Measurements from ENCODE around the gene ELMOD1. TPM values are rescaled to one million over a fixed set of nuclear protein-coding genes. Genes with fewer than 3 reads are reported as not detected.

Gene ELMOD1
- total and polyA plus RNA-seq, 2 of the 4 experiments (the other 2 are of a cell fraction), result 0.18 to 0.29 TPM

DNA sequence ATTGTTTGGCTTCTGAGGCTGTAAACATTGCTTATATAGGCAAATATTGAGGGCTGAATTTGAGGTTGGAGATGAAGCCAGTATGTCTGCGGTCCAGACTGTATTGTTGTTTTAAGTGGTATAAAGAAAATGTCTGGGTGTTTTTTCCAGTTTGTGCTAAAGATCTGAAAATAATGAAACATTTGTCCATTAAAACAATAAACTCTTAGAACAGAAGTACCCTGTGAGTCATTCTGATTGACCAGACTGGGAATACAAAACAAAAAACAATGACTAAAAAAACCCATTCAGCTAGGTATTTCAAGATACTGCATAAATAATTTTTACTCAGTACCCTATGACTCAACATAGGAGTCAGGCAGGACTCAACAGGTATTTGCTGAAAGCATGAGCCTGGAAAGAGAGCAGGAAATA is 45.8 kb upstream of the ELMOD1 start:
- Histone ChIP-seq H2BK5ac (ENCODE audit: low read depth, low read length, poor library complexity, severe bottlenecking) (no peak overlapping the region), H3K4me3 (ENCODE audit: insufficient read depth, low read depth, low read length) (no peak overlapping the region), H4K5ac (ENCODE audit: low read depth, low read length) (no peak overlapping the region), H2BK15ac (ENCODE audit: low read depth, low read length) (no peak overlapping the region), H3K18ac (ENCODE audit: low read depth, low read length) (no peak overlapping the region), H4K8ac (ENCODE audit: low read depth in 2 of 2, low read length in 2 of 2) (no peak overlapping the region), H3K4ac (ENCODE audit: low read depth, low read length) (no peak overlapping the region), H3K4me2 (ENCODE audit: low read depth, low read length) (no peak overlapping the region; the same call in 1 of the 2 replicates), H3K14ac (replicated peaks; ENCODE audit: low read depth, low read length) (no peak overlapping the region), H2BK120ac (ENCODE audit: low read depth, low read length) (no peak overlapping the region), H2BK20ac (ENCODE audit: low read depth, low read length) (no peak overlapping the region), H3K4me1 (ENCODE audit: control insufficient read depth, insufficient read depth, low read length) (no peaks in the 10 kb centered on the region), H4K20me1 (ENCODE audit: insufficient read depth, low read length) (no peaks in the 10 kb centered on the region), H3K23ac (ENCODE audit: low read depth, low read length) (no peak overlapping the region), H3K9me3 (ENCODE audit: control insufficient read depth, insufficient read depth, low read length) (no peaks in the 10 kb centered on the region), H2AFZ (replicated peaks; ENCODE audit: low read length, poor library complexity) (no peak overlapping the region), H3K27me3 (ENCODE audit: control insufficient read depth, insufficient read depth, low read length) (no peaks in the 10 kb centered on the region), H4K91ac (ENCODE audit: insufficient read depth, low read depth, low read length) (no peak overlapping the region), H3K36me3 (ENCODE audit: control insufficient read depth, insufficient read depth, low read length) (peaks cover 4% of the 10 kb centered on the region; the same call in 1 of the 2 replicates), H2AK9ac (replicated peaks; ENCODE audit: low read depth, low read length, poor library complexity) (no peak overlapping the region), H2AK5ac (ENCODE audit: low read depth, low read length) (no peak overlapping the region), H3K56ac (ENCODE audit: extremely low read depth, insufficient read depth, low read length) (no peak overlapping the region), H3K9me1 (ENCODE audit: insufficient read depth, low read length) (no peaks in the 10 kb centered on the region), H3K79me1 (ENCODE audit: low read depth in 1 of 2, low read length in 2 of 2) (no peaks in the 10 kb centered on the region), H3K27ac (ENCODE audit: insufficient read depth, low read length) (no peak overlapping the region), H3K9ac (ENCODE audit: low read depth, low read length) (no peak overlapping the region)
- dilution Hi-C loops (cut with HindIII; ENCODE audit: low sequenced_read_pairs, unreplicated experiment) (no loop called here), in situ Hi-C loops (cut with MboI; ENCODE audit: low sequenced_read_pairs) (no loop called here), intact Hi-C loops (cut with micrococcal nuclease) (loop anchor here (10.0 kb wide), 1 partner anchor 1060 kb away; no protein-coding TSS in a partner anchor)
- ChIA-PET CTCF (no interaction called here), POLR2A (ENCODE audit: unreplicated experiment) (no interaction called here)
- TF ChIP-seq, protein P1, sequence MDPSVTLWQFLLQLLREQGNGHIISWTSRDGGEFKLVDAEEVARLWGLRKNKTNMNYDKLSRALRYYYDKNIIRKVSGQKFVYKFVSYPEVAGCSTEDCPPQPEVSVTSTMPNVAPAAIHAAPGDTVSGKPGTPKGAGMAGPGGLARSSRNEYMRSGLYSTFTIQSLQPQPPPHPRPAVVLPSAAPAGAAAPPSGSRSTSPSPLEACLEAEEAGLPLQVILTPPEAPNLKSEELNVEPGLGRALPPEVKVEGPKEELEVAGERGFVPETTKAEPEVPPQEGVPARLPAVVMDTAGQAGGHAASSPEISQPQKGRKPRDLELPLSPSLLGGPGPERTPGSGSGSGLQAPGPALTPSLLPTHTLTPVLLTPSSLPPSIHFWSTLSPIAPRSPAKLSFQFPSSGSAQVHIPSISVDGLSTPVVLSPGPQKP (IDR thresholded peaks at IDR 0.05; ENCODE audit: borderline replicate concordance, low read depth, low read length), result no peak
- TF ChIP-seq MAZ (IDR thresholded peaks at IDR 0.05; ENCODE audit: borderline replicate concordance, low read depth, low read length), result no peak
- TF ChIP-seq BHLHE40 (IDR thresholded peaks at IDR 0.05; ENCODE audit: low read depth, low read length), result no peak
- no peak for TF ChIP-seq MXI1 (IDR thresholded peaks at IDR 0.05; ENCODE audit: borderline replicate concordance, low read depth, low read length)
- no peak for TF ChIP-seq RCOR1 (IDR thresholded peaks at IDR 0.05; ENCODE audit: insufficient replicate concordance, low read length)
- TF ChIP-seq RAD21 (IDR thresholded peaks at IDR 0.05; ENCODE audit: low read length), result no peak
- TF ChIP-seq FOS (IDR thresholded peaks at IDR 0.05; ENCODE audit: low read depth, low read length), result peak; percentile 36; the same call in 1 of the 2 replicates
- WGBS, 2 experiments (ENCODE audit: extremely low coverage in 2 of 2, insufficient read length in 1 of 2), result no CpG with 5 or more reads among the region's 1 CpG
- no TSS peak for BruUV-seq (replicated peaks)
- ATAC-seq (ENCODE audit: low read depth) (peak; percentile 29; the same call in 1 of the 2 replicates), DNase-seq (peak; percentile 63)
